Measurements from ENCODE around the gene ALDOC.
"Not testable (repeated sequence)": the region's sequence is repeated elsewhere in the genome, so short reads cannot be mapped to it uniquely, and the experiment has no call there.

ALDOC gene

DNA sequence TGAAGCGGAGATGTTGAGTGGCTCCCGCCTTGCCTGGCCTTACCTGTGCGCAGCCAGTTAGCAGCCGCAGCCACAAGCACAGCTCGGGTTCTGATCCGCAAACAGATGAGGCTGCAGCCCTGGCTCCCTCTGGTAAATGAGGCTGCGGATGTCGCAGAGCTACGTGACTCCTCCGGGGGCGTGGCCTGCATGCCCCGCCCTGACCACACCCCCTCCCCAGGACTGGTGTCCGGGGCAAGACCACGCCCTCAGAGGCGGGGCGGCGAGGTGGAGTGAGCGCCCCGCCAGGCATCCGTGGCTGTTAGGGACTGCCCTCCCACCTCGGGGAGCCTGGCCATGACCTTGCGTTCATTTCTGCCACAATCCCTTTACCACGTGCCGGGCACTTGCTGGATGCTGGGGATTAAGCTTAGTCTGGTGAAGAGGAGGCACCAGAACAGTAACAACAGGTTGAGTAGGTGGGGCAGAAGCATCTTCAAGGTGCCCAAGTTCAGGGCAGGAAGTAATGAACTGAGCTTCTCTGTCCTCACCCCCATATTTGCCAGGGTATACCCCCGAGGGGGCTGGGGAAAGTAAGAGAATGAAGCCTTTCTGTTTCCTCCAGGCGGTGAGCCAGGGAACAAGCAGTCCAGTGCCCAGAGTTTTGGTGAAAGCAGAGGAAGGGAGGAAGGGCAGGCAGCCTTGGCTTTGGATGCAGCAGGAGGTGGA is at the start of gene ALDOC:
TSS of gene ALDOC (minus strand) at position 138 of the 708 bp plus-strand sequence. CDS start 1,363 bp downstream, outside the sequence.
- DNase-seq, result peak; percentile 74

DNA sequence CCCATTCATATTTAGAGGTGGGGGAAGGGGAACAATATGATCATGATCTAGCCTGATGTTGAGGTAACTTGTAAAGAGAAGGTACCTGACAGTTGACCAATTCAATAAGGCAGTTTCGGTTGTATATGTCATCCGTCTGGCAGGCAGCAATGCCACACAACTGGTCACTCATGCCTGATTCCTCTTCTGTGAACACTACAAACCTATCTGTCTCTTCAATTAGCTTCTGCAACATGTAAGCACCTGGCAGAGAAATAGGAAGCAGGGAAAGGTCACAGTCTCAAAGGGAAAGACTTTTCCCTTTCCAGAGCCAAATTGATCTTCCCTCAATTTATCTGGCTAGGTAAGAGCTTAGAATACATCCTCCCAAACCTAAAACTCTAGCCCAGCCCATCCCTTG is 47.5 kb upstream of the ALDOC start:
- no peak for DNase-seq

- DNase-seq, result no peak
These were observed 47.0 kb upstream of the ALDOC start for GRCh38 chr17:28623696-28624095.

DNA sequence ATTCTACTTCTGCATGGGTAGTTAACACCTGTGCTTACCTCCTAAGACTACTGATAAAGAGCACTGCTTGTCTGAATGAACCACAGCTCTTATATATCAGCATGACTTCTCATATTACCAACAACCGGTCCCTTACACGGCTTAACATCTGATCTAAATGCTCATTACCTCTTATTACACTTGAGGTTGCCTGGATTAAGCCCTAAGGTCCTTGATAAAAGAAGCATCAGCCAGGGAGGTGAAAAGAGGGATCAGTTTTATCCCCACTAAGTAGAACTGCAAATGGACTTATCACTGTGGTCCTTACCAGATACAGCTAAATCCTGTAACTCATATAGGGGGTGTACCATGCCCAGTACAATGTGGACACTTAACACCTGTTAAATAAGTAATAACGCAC is 45.5 kb upstream of the ALDOC start:
- DNase-seq, result no peak

DNA sequence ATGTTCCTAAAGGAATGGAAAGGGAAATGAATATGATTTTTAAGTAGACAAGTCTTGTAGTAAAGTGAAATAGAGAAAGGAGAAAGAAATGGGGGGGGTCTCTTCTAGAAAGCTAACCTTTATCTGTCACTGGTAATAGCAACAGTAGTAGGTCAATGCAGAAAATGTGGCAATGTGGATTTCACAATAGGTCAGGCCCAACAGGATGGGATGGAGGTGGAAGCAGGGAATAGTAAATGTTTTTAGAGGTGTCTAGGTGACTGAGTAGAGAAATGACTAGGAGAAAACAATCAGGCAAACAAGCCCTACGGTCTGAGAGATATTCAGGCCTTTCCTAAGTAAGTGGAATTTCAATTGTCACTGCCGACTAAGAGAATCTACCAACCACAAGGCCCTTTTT is 43.3 kb upstream of the ALDOC start:
- no peak for DNase-seq

GRCh38 chr17:28618464-28618863 is 41.8 kb upstream of the ALDOC start:
- no peak for DNase-seq

DNA sequence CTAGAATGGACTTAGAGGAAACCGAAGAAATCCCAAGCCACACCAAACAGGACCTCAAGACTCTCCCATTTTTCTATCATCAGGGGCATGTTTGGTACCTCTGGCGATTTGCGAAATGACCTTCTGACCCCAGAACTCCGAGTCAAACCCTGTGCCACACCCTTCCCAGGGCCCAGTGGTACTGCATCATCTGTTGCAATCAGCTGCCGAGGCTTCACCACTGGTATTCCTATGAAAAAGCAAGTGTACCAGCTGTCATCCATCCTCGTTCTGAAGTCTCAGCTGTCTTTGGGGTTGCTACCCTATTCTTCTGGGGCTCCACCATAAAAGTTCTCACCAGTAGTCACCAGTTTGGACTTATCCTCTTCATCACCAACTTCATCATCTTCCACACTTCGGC is 39.6 kb upstream of the ALDOC start:
- DNase-seq, result no peak

- peak; percentile 69 for DNase-seq
These were observed 38.7 kb upstream of the ALDOC start for GRCh38 chr17:28615260-28615940.

DNA sequence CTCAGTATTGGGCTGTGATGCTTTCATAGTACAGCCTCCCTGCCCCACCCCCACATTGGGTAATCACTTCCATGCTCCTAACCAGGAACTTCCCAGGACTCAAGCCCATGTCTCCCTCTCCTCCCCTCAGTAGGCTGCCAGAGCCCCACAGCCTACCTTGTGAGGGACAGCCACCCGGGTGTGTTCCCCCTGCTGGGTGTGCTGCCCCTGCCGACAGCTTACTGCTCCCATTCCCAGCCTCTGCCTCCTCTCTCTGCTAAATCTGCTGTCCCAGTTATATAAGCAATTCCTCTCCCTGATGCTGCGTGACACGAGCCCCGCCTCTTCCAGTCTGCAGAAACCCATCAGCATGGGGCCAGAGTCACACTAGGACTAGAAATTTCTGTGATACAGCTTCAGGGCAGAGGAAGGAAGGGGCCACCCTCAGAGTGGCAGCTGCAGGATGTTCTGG is 37.3 kb upstream of the ALDOC start, which contains the start of gene RSKR:
TSS of gene RSKR (minus strand) at position 255 of the 451 bp plus-strand sequence. CDS start at position 231, 24 bp downstream.
- no peak for DNase-seq

- DNase-seq, result peak; percentile 13
These were observed 36.5 kb upstream of the ALDOC start for GRCh38 chr17:28612936-28613872.

GRCh38 chr17:28612531-28612930 is 35.8 kb upstream of the ALDOC start:
- DNase-seq, result no peak

GRCh38 chr17:28610376-28610775 is 33.7 kb upstream of the ALDOC start:
- DNase-seq, result no peak

DNA sequence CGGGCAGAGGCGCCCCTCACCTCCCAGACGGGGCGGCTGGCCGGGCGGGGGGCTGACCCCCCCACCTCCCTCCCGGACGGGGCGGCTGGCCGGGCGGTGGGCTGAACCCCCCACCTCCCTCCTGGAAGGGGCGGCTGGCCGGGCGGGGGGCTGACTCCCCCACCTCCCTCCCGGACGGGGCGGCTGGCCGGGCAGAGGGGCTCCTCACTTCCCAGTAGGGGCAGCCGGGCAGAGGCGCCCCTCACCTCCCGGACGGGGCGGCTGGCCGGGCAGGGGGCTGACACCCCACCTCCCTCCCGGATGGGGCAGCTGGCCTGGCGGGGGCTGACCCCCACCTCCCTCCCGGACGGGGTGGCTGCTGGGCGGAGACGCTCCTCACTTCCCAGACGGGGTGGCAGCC is 27.3 kb upstream of the ALDOC start:
- not testable (repeated sequence) for DNase-seq

DNA sequence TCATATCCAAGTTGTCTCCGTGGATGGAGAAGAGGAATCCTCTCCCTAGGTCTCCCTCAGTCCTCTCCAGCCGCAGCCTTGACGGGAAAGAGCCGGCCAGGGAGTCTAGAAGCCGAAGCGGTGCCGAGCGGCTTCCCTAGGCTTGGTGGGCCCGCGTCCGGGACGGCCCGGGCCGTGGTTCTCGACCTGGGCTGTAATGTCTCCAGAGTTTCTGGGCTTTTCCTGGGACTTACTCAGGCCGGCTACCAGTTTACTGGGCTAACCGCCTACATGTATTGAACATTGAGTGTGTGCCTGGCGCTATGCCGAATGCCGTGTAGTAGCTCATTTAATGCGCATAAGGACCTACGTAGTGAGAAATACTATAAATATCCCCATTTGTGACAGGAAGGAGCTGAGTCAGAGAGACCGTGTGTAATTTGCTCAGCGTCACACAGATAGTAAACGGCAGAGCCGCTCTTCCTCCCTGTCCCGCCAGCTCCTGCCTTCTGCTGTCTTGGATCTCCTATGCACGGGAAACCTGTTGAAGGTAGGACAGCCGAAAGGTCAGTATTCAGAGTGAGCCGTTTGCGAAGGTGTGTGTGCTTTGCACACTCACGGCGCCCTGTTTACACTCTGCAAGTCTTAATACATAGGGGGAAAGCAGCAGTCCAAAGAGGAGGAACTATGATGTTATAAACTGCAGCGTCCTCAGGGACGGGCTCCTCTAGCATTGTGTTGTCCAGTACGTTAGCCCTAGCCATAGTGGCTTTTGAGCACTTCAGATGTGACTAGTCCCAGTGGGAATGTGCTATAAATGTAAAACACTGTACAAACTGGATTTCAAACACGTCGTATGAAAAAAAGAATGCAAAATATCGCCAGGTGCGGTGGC is 22.9 kb upstream of the ALDOC start:
- peak; percentile 49 for DNase-seq

- peak; percentile 91 for DNase-seq
These were observed 22.2 kb upstream of the ALDOC start, which contains the start of gene SPAG5 for GRCh38 chr17:28598799-28599310. Gene SPAG5, minus strand, starts transcription at chr17:28599025. Its CDS starts 79 bp downstream, at chr17:28598946.

DNA sequence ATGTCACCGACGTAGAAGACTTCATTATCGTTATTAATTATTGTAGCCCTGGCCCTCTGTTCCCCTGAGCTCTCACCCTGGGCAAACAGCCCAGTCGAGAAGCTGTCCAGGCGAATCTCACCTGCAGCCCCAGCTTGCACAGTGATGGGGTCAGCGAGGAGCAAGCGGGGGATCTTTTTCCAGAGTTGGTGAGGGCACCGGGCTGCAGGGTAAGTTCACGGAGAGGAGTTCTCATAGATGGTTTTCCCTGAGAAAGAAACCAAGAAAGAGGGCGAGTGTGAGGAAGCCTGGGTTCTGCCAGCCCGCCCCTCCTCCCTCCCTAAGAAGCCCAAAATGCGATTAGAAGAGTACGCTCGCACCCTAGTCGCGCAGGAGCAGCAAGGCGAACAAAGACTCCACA is 21.7 kb upstream of the ALDOC start:
- DNase-seq, result no peak

GRCh38 chr17:28597606-28598383 is 21.1 kb upstream of the ALDOC start:
- no peak for DNase-seq

GRCh38 chr17:28592260-28592659 is 15.6 kb upstream of the ALDOC start:
- DNase-seq, result no peak

DNA sequence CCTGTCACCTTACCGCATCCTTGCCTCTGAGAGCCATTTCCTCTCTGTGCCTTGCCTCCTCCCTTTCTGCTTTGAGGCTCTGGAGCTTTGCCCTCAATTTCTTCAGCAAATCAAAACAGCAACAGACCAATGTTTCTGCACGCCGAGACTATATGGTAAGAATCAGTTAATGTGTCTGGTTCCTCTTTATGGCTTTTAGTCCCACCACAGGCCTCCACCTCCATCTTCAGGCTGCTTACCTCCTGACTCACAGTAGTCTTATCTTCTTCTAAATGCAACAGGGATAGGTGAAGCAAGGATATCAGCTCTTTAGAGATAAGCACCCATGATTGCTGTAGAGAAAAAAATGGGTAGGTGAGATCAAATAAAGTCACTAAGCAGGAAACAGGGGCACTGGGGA is 9.2 kb upstream of the ALDOC start:
- no peak for DNase-seq

DNA sequence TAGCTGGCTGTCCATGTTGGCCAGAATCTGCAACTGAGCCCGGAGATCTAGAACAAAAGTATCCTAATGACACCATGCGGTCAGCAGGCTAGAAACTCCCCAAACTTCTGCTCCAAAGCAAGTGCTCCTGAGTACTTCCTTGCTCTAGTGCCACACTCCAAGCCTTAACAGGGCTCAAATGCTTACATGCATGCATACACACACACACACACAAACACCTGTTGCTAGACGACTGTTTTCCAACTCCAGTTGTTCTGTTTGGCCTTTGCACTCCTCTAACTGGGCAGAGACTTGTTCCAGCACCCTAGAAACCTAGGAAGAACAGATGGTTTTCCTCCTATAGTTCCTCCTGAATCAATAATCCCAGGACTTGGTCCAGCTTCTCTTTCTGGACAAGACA is 7.7 kb upstream of the ALDOC start:
- no peak for DNase-seq

DNA sequence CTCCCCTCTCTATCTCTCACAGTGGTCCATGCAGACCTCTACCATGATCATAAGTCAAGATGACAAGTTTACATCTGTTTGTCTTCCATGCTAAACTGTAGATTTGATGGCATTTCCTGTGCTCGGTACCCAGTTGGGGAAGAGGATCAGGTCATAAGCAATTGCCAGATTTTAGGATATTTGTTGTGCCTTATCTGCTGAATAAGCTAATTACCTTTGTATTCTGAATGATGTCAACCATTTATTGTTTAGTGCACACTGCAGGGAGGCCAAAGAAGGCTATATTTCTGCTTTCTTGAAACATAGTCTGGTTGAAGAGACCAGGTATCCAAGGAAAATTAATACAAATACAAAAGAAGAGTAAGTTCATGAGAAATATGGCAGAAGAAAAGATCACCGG is 5.8 kb upstream of the ALDOC start:
- DNase-seq, result no peak

Measured in NCI-H1092 (cell line).